DMS114 treated with DMSO at 0.1 percent for 48 hours (cell line): Measurements from ENCODE around the gene KDM2B.

ENCODE experiments used
- DNase-seq: peaks from one replicate; lab custom pipeline; 2025; ENCODE audit not compliant: unreplicated experiment; lab: John Stamatoyannopoulos, UW

Gene KDM2B

GRCh38 chr12:121580959-121581685, at the start of gene KDM2B:
KDM2B (minus strand) TSS chr12:121581023; CDS start chr12:121580911, 112 bp downstream.
- DNase-seq = peak; percentile 72

- DNase-seq = no peak
Measured at GRCh38 chr12:121628536-121628935, 47.7 kb upstream of the KDM2B start.

GRCh38 chr12:121628037-121628436, 47.2 kb upstream of the KDM2B start:
- DNase-seq = no peak

GRCh38 chr12:121626853-121627640, 46.2 kb upstream of the KDM2B start:
- peak; percentile 31 for DNase-seq

- peak; percentile 84 for DNase-seq
Measured at GRCh38 chr12:121626087-121626852, 45.4 kb upstream of the KDM2B start, which contains the start of gene ORAI1. ORAI1 (plus strand) TSS chr12:121626530.

- DNase-seq = no peak
Measured at GRCh38 chr12:121620333-121620891, 39.6 kb upstream of the KDM2B start.

- DNase-seq = no peak
Measured at GRCh38 chr12:121618659-121619233, 37.9 kb upstream of the KDM2B start.

- DNase-seq = no peak
Measured at GRCh38 chr12:121614872-121615467, 34.1 kb upstream of the KDM2B start.

- DNase-seq = no peak
Measured at GRCh38 chr12:121613462-121613861, 32.6 kb upstream of the KDM2B start.

GRCh38 chr12:121611306-121611705, 30.5 kb upstream of the KDM2B start:
- DNase-seq = no peak

- DNase-seq = no peak
Measured at GRCh38 chr12:121610239-121611149, 29.7 kb upstream of the KDM2B start.

GRCh38 chr12:121608301-121608700, 27.5 kb upstream of the KDM2B start:
- no peak for DNase-seq

- no peak for DNase-seq
Measured at GRCh38 chr12:121603581-121603980, 22.8 kb upstream of the KDM2B start.

GRCh38 chr12:121602766-121603165, 21.9 kb upstream of the KDM2B start:
- no peak for DNase-seq

- no peak for DNase-seq
Measured at GRCh38 chr12:121600702-121601336, 20.0 kb upstream of the KDM2B start.

- DNase-seq = no peak
Measured at GRCh38 chr12:121596526-121596925, 15.7 kb upstream of the KDM2B start.

GRCh38 chr12:121595520-121595919, 14.7 kb upstream of the KDM2B start:
- no peak for DNase-seq

GRCh38 chr12:121592320-121592719, 11.5 kb upstream of the KDM2B start:
- no peak for DNase-seq
